Stimulated activated CD8-positive, alpha-beta memory T cell treated with anti-CD3 and anti-CD28 coated beads, Interleukin-4, amount 100 ng/mL, for 24 hours (primary cell): ENCODE data around the gene ARHGAP15.

Experiments
- DNase-seq: peaks from one replicate; pipeline ENCODE4 v3.0.0-alpha.2; 2020; ENCODE audit warnings: low read depth

Gene ARHGAP15

GRCh38 chr2:143582046-143582747 is 453.0 kb downstream of the ARHGAP15 start:
- DNase-seq: no peak

GRCh38 chr2:143584936-143585335 is 455.7 kb downstream of the ARHGAP15 start:
- no peak for DNase-seq

- no peak for DNase-seq
Observed at GRCh38 chr2:143586119-143586518, 456.9 kb downstream of the ARHGAP15 start.

GRCh38 chr2:143588746-143589145 is 459.5 kb downstream of the ARHGAP15 start:
- DNase-seq: no peak

GRCh38 chr2:143594161-143594560 is 464.9 kb downstream of the ARHGAP15 start:
- no peak for DNase-seq

GRCh38 chr2:143594745-143595144 is 465.5 kb downstream of the ARHGAP15 start:
- DNase-seq: no peak

- no peak for DNase-seq
Observed at GRCh38 chr2:143600116-143600515, 470.9 kb downstream of the ARHGAP15 start.

- no peak for DNase-seq
Observed at GRCh38 chr2:143601828-143602227, 472.6 kb downstream of the ARHGAP15 start.

GRCh38 chr2:143603035-143603655 is 473.9 kb downstream of the ARHGAP15 start:
- DNase-seq: no peak

- no peak for DNase-seq
Observed at GRCh38 chr2:143603846-143604565, 474.8 kb downstream of the ARHGAP15 start.

- DNase-seq: no peak
Observed at GRCh38 chr2:143604566-143604959, 475.3 kb downstream of the ARHGAP15 start.

- no peak for DNase-seq
Observed at GRCh38 chr2:143607231-143608062, 478.2 kb downstream of the ARHGAP15 start.

GRCh38 chr2:143608063-143608423 is 478.8 kb downstream of the ARHGAP15 start:
- DNase-seq: no peak

GRCh38 chr2:143608758-143609157 is 479.5 kb downstream of the ARHGAP15 start:
- DNase-seq: no peak

GRCh38 chr2:143611336-143611735 is 482.1 kb downstream of the ARHGAP15 start:
- DNase-seq: no peak

GRCh38 chr2:143615562-143615961 is 486.3 kb downstream of the ARHGAP15 start:
- DNase-seq: no peak

GRCh38 chr2:143616452-143616851 is 487.2 kb downstream of the ARHGAP15 start:
- no peak for DNase-seq

GRCh38 chr2:143617803-143618415 is 488.7 kb downstream of the ARHGAP15 start:
- DNase-seq: no peak

- DNase-seq: no peak
Observed at GRCh38 chr2:143622106-143622505, 492.9 kb downstream of the ARHGAP15 start.

GRCh38 chr2:143623231-143623908 is 494.2 kb downstream of the ARHGAP15 start:
- DNase-seq: no peak

GRCh38 chr2:143623909-143624260 is 494.7 kb downstream of the ARHGAP15 start:
- DNase-seq: no peak
